MM.1S (cell line): ENCODE data around the gene SLC7A1.

ENCODE experiments used
- DNase-seq: peaks from one replicate; pipeline ENCODE4 v3.0.0-alpha.2; 2015
- H2AFZ ChIP-seq: fragments of 300-600 bp; sonication (generic); 2 replicates; pipeline ENCODE4 v1.6.0; 2016; ENCODE audit warnings: antibody characterized with exemption, low read length
- H3F3A ChIP-seq: fragments of 300-600 bp; sonication (generic); 2 replicates; pipeline ENCODE4 v1.6.1; 2016; ENCODE audit warnings: mild to moderate bottlenecking, antibody characterized with exemption, low read length, moderate library complexity, mixed read lengths; ENCODE audit not compliant: insufficient read depth
- H3K27ac ChIP-seq: fragments of 300-600 bp; sonication (generic); 2 replicates; pipeline ENCODE4 v1.5.1; 2016; ENCODE audit warnings: mild to moderate bottlenecking, low read length
- H3K27me3 ChIP-seq: fragments of 300-600 bp; sonication (generic); replicated peaks from 2 replicates; pipeline ENCODE4 v1.6.0; 2016; ENCODE audit warnings: low read length; ENCODE audit not compliant: insufficient read depth
- H3K36me3 ChIP-seq: fragments of 300-600 bp; sonication (generic); replicated peaks from 2 replicates; pipeline ENCODE4 v1.6.1; 2016; ENCODE audit warnings: mild to moderate bottlenecking, low read length, mixed read lengths; ENCODE audit not compliant: insufficient read depth
- H3K4me1 ChIP-seq: fragments of 300-600 bp; sonication (generic); 2 replicates; pipeline ENCODE4 v1.6.1; 2016; ENCODE audit warnings: low read length, mixed read lengths
- H3K4me2 ChIP-seq: fragments of 300-600 bp; sonication (generic); 2 replicates; pipeline ENCODE4 v1.6.0; 2016; ENCODE audit warnings: low read depth, low read length
- H3K4me3 ChIP-seq: fragments of 300-600 bp; sonication (generic); 2 replicates; pipeline ENCODE4 v1.5.1; 2016; ENCODE audit warnings: low read length, mixed read lengths
- H3K79me2 ChIP-seq: fragments of 300-600 bp; sonication (generic); 2 replicates; pipeline ENCODE4 v1.6.1; 2016; ENCODE audit warnings: mixed run types, low read length, mixed read lengths
- H3K9ac ChIP-seq: fragments of 300-600 bp; sonication (generic); 2 replicates; pipeline ENCODE4 v1.6.1; 2016; ENCODE audit warnings: low read length, mixed read lengths
- H3K9me2 ChIP-seq: fragments of 300-600 bp; sonication (generic); replicated peaks from 2 replicates; pipeline ENCODE4 v1.6.1; 2016; ENCODE audit warnings: mild to moderate bottlenecking, low read length, mixed read lengths; ENCODE audit not compliant: insufficient read depth
- H3K9me3 ChIP-seq: fragments of 300-600 bp; sonication (generic); replicated peaks from 2 replicates; pipeline ENCODE4 v1.6.1; 2016; ENCODE audit warnings: mild to moderate bottlenecking, low read length, mixed read lengths; ENCODE audit not compliant: insufficient read depth
- H4K20me1 ChIP-seq: fragments of 300-600 bp; sonication (generic); 2 replicates; pipeline ENCODE4 v1.6.1; 2016; ENCODE audit warnings: mild to moderate bottlenecking, low read length, moderate library complexity, mixed read lengths; ENCODE audit not compliant: insufficient read depth
- CTCF ChIP-seq: fragments of 300-600 bp; sonication (generic); IDR thresholded peaks from 2 replicates; pipeline ENCODE4 v1.5.1; 2016; ENCODE audit warnings: antibody characterized with exemption, low read length, mixed read lengths
- EZH2 ChIP-seq: fragments of 300-600 bp; sonication (generic); optimal IDR thresholded peaks from 2 replicates; pipeline ENCODE3; 2017; ENCODE audit warnings: low read depth, mild to moderate bottlenecking, antibody characterized with exemption, low read length, mixed read lengths
- EZH2phosphoT487 ChIP-seq: fragments of 300-600 bp; sonication (generic); IDR thresholded peaks from 2 replicates; pipeline ENCODE4 v1.6.1; 2018; ENCODE audit warnings: antibody characterized with exemption, low read length

Gene SLC7A1

GRCh38 chr13:29613101-29613500 lies 17.6 kb upstream of the SLC7A1 start:
- Histone ChIP-seq H3F3A (no peaks in the 10 kb centered on the region), H3K4me3 (no peak overlapping the region), H3K4me1 (no peaks in the 10 kb centered on the region), H3K79me2 (no peaks in the 10 kb centered on the region), H3K27ac (no peak overlapping the region), H4K20me1 (no peaks in the 10 kb centered on the region), H3K9me3 (no peaks in the 10 kb centered on the region), H3K9me2 (no peaks in the 10 kb centered on the region), H3K36me3 (no peaks in the 10 kb centered on the region), H2AFZ (no peak overlapping the region), H3K27me3 (no peaks in the 10 kb centered on the region), H3K9ac (no peak overlapping the region), H3K4me2 (no peak overlapping the region)
- no peak for TF ChIP-seq EZH2phosphoT487
- TF ChIP-seq CTCF: no peak
- TF ChIP-seq EZH2: no peak
- no peak for DNase-seq

GRCh38 chr13:29607465-29607864 lies 12.0 kb upstream of the SLC7A1 start:
- no peaks in the 10 kb centered on the region for H4K20me1 ChIP-seq
- H2AFZ ChIP-seq: no peak overlapping the region
- no peaks in the 10 kb centered on the region for H3K36me3 ChIP-seq
- DNase-seq: no peak
- TF ChIP-seq CTCF (no peak), EZH2 (no peak), EZH2phosphoT487 (no peak)
- H3K27ac ChIP-seq: no peak overlapping the region
- H3K27me3 ChIP-seq: no peaks in the 10 kb centered on the region
- no peaks in the 10 kb centered on the region for H3K4me1 ChIP-seq
- H3K4me2 ChIP-seq: no peak overlapping the region
- no peaks in the 10 kb centered on the region for H3K9me2 ChIP-seq
- no peaks in the 10 kb centered on the region for H3K9me3 ChIP-seq
- H3F3A ChIP-seq: no peaks in the 10 kb centered on the region
- H3K79me2 ChIP-seq: no peaks in the 10 kb centered on the region
- H3K9ac ChIP-seq: no peak overlapping the region
- H3K4me3 ChIP-seq: no peak overlapping the region

DNA sequence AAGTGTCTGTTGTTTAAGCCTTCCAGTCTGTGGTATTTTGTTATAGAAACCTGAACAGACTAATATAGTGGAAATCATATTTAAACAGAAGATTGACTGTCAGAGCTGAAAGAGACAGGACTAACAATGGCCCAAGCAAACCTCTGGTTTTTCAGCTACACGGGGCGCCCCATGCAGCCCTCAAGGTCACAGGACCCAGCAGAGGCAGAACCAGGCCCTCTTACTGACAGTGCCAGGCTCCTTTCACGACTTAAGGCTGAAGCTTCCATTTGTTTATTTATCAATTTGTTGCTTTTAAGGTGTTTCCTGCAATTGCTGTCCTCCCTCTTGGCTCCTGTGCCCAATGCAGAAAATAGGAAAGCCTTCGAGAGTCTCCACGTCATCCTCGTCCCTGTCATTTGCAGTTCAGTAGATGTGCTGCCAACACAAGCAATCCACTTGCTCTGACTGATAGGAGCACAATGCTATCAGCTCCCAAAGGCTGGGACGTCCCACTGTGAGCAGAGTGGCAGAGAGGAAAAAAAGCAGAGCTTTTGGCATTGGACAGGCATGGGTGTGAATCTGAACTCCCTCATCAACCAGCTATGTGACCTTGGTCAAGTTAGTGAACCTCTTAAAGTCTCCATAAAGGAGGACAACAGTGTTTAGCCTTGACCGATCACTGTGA lies 10.5 kb upstream of the SLC7A1 start:
- H3K27me3 ChIP-seq: no peaks in the 10 kb centered on the region
- no peaks in the 10 kb centered on the region for H3K4me1 ChIP-seq
- TF ChIP-seq EZH2: no peak
- TF ChIP-seq EZH2phosphoT487: no peak
- no peak for TF ChIP-seq CTCF
- no peak overlapping the region for H3K4me2 ChIP-seq
- H3K9ac ChIP-seq: no peak overlapping the region
- DNase-seq: no peak
- H3K4me3 ChIP-seq: no peak overlapping the region
- no peaks in the 10 kb centered on the region for H3K9me2 ChIP-seq
- H3F3A ChIP-seq: no peaks in the 10 kb centered on the region
- H3K9me3 ChIP-seq: no peaks in the 10 kb centered on the region
- no peaks in the 10 kb centered on the region for H4K20me1 ChIP-seq
- H3K27ac ChIP-seq: no peak overlapping the region
- H2AFZ ChIP-seq: no peak overlapping the region
- H3K36me3 ChIP-seq: no peaks in the 10 kb centered on the region
- H3K79me2 ChIP-seq: no peaks in the 10 kb centered on the region
